Measurements from ENCODE around the gene NR1I2. TPM values are rescaled to one million over a fixed set of nuclear protein-coding genes. Genes with fewer than 3 reads are reported as not detected.

NR1I2 gene
- total RNA-seq, 2 donors from 2014 or later = 0.19 TPM; not detected in 1

DNA sequence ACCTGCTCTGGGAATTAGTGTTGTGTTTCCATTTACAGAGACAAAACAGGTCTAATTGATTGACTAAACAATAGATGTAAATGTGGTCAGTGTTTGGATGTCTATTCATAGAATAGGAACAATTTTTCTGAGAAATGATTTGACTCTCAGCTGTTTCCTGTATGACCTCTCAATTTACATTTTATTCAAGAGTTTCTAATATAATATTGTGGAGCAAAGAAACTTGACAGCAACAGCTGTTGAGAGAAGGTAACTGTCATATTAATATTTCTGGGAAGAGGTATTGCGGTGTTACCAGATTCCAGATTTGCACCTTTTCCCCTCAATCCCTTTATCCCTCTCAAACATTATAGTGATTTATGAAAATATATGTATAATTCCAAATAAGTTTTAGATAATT is 3.7 kb upstream of the NR1I2 start:
- intact Hi-C loops (cut with DNase I) = no loop called here
- no peak for DNase-seq (ENCODE audit: low spot score)

DNA sequence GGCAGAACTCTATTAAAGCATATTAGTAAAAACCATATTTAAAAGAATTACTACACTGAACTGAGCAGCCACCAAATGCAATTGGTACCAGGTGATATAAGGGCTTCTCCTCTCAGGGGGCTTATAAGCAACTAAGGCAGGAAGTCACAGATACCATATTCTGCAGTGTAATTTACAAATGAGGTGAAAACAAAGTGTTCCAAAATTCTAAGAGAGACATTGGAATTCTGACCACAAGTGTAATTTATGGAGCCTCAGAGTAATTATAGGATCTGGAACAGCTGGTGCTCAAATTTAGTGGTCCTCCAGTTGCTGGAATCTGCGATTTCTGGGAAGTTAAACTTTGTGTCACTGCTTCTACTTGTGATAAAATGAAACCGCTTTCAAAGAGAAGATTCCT is 3.1 kb upstream of the NR1I2 start:
- intact Hi-C loops (cut with DNase I) = no loop called here

DNA sequence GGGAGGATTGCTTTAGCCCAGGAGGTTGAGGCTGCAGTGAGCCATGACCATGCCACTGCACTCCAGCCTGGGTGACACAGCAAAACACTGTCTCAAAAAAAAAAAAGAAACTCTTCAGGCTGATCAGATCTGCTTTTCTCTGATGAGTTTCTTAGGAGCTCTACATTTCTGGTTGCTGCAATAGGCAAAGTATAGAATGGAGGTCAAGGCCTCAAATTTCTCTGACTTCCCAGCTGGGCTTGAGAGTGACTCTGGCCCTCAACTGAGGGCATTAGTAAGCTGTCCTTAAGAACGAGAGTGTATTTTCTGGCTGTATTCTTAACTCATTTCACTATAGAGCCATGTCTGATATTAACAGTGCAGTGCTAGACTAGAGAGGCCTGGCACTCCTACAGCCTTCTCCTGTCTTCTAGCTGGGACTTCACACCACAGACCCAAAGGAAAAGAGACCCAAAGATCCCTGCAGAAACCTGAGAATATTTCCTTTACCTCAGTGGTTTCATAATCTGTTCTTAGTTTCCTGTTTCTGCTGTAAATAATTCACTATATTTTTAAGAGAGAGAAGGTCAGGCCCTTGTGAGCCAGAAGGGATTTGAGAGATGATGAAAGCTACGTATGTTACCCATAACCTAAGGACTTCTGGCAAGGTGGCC is 2.0 kb upstream of the NR1I2 start:
- no peak for DNase-seq (ENCODE audit: low spot score)
- intact Hi-C loops (cut with DNase I) = no loop called here

More for the DNA sequence above, 3.1 kb upstream of the NR1I2 start:
- no peak for DNase-seq (ENCODE audit: low spot score)

DNA sequence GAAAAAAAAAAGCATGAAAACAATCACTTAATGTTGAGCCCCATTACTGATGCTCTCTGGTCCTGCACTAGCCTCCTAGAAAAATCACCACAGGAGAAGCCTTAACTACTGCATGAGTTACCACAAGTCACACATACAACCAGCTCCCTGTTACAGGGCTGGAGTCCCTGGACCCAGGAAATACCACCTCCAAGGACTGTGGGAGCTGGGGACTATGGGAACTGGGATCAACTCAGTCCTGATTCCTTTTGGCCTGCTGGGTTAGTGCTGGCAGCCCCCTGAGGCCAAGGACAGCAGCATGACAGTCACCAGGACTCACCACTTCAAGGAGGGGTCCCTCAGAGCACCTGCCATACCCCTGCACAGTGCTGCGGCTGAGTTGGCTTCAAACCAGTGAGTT is 559 bp downstream of the NR1I2 start:
- intact Hi-C loops (cut with DNase I) = no loop called here
- DNase-seq (ENCODE audit: low spot score) = no peak

DNA sequence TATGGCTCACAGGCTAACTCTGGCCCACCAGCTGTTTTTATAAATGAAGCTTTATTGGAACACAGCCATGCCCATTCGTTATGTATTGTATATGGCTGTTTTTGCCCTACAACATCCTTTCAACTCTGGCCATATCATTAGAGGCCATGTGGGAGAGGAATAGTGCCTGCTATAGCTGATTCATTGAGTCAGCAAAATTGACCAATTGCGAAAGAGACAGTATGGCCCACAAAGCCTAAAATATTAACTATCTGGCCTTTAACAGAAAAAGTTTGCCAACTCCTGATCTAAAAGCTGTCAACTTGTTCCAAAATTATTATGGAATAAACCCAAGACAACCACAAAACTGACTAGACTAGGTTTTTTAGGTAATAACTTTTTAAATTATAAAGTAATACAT is 1.4 kb downstream of the NR1I2 start:
- no peak for DNase-seq (ENCODE audit: low spot score)
- intact Hi-C loops (cut with DNase I) = no loop called here

DNA sequence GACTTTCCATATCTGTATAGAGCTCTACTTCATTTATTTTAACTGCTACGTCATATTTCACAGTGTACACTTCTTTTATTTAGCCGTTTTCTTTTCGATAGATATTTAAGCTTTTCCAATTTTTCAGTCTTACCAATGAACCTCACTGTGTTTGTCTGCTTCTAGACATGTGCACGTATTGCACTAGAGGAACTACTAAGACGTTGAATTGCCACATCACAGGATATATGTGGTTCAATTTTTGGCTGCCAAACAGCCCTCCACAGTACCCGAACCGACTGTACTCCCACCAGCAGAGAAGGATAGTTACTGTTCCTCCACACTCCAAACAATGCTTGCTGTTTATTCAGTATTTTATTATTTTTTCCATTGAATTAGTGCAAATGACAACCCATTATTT is 2.0 kb downstream of the NR1I2 start:
- intact Hi-C loops (cut with DNase I) = no loop called here
- no peak for DNase-seq (ENCODE audit: low spot score)

DNA sequence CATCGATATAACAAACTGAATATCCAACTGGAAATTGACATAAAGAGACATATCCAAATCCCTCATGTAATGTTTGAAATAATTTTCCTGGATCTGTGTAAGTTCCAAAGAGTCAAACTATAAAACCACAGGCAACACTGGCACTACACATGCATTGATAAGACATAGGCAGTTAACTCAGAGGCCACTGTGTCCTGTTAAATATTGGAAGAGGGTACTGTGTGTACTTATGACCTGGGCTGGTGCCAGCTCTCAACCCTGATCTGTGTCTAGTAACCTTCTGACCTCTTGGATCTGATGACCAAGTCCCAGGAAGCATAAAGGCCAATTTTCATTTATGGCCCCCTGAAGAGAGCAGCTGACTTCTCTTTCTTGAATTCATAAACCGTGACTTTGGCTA is 4.5 kb downstream of the NR1I2 start:
- intact Hi-C loops (cut with DNase I) = no loop called here
- no peak for DNase-seq (ENCODE audit: low spot score)

DNA sequence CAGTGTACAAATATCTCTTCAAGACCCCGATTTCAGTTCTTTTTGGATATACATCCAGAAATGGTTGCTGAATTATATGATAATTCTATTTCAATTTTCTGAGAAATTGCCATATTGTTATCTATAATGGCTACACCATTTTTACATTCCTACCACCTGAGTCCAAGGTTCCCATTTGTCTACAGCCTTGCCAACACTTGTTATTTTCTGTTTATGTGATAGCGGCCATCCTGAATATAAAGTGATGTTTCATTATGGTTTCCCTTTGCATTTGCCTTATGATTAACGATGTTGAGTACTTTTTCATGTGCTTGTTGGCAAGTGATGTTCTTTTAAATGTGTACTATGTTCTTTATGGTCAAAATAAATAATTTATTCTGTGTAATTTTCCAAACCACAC is 8.5 kb downstream of the NR1I2 start:
- intact Hi-C loops (cut with DNase I) = no loop called here
- DNase-seq (ENCODE audit: low spot score) = no peak

DNA sequence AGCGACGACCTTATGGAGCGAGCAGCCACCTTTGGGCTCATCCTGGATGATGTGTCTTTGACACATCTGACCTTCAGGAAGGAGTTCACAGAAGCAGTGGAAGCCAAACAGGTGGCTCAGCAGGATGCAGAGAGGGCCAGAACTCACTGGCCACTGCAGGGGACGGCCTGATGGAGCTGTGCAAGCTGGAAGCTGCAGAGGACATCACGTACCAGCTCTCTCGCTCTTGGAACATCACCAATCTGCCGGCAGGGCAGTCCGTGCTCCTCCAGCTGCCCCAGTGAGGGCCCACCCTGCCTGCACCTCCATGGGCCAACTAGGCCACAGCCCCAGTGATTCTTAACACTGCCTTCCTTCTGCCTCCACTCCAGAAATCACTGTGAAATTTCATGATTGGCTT is 10.4 kb downstream of the NR1I2 start:
- intact Hi-C loops (cut with DNase I) = no loop called here
- DNase-seq (ENCODE audit: low spot score) = no peak

DNA sequence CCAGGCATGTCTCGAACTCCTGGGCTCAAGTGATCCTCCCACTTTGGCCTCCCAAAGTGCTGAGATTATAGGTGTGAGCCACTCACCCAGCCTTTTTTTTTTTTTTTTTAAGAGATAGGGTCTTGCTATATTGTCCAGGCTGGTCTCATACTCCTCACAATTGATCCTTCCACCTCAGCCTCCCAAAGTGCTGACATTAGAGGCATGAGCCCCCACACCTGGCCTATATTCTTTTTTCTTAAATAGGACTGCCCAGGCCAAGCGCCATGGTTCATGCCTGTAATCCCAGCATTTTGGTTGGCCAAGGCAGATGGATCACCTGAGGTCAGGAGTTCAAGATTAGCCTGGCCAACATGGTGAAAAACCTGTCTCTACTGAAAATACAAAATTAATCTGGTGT is 12.5 kb downstream of the NR1I2 start:
- intact Hi-C loops (cut with DNase I) = no loop called here
- DNase-seq (ENCODE audit: low spot score) = no peak

DNA sequence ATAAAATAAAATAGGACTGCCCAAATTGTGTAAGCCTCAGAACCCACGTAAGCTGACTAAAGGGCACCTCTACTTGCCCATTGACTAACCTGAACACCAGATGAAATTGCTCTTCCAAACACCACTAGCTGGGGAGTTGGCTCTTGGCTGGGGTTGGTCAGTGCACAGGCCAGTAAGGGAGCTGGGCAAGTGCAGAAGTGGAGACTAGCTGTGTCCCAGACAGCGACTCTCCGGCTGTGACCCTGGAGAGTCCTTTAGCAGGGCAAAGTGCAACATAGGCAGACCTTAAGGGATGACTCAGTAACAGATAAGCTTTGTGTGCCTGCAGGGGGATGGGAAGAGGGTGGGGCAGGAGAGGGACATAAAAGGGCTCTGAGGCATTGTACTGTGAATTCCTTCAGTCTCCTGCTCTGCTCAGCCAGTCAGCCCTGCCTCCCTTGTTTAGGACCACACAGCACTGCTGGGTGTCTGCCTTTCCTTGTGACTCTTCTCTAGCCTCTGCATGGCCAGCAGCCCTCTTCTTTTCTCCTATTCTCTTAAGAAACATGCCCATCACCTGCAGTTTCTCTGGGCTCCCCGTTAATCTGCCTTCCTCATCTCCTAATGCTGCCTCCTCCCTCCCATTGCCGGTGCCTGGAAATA is 13.2 kb downstream of the NR1I2 start:
- no peak for DNase-seq (ENCODE audit: low spot score)
- intact Hi-C loops (cut with DNase I) = no loop called here

DNA sequence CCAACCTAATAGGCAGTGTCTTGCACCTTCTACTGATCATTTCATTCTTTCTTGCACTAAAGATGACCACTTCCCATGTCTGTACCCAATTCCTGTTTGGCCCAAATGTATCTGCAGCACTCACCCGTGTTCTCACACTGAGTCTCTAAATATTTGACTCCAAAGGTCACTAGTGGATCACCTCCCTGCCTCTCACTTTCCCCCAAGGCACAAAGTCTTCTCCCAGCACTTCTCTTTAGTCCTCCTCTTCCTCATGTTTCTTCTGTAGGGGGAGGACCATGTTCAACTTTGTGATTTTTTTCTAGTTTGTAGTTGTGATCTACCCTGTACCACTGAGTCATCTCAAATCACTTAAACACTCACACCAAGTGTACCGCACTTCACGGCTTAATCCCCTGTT is 13.9 kb downstream of the NR1I2 start:
- intact Hi-C loops (cut with DNase I) = no loop called here
- DNase-seq (ENCODE audit: low spot score) = no peak

DNA sequence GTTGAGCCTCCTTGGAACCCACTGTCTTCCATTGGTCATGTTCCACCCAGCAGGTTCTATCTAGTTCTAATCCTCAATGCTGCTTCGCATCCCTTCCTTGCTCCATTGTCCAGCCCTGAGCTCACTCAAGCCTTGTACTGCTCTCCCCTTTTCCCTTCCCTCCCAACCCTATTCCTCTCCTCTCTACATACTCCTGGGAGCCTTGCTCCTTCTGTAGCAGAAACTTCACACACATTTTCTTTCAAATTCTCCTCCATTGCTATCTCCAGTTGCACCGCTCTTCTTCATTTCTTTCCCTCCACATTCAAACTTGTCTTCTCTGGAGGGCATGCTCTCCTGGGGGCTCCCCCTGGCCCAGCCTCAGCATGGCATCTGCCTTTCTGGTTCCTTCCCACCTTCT is 14.5 kb downstream of the NR1I2 start:
- no peak for DNase-seq (ENCODE audit: low spot score)
- intact Hi-C loops (cut with DNase I) = no loop called here

DNA sequence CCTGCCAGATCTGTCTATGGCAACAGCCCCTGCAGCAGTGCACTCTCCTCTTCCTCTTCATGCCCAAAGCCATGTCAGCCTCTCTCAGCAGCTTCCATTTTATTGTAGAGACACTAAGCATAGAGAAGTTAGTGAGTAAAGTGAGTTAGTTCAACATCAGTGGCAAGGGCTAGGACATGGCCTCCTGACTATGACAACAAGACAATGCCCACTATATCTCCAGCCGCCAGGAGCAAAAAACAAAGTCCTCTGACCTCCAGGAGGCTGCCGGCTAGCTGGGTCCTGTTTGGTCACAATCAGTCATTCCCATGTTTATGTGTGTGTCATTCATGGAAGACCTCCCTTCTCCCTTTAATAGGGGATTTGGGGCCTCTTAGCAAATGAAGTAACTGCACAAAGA is 14.9 kb downstream of the NR1I2 start:
- DNase-seq (ENCODE audit: low spot score) = no peak
- intact Hi-C loops (cut with DNase I) = no loop called here

DNA sequence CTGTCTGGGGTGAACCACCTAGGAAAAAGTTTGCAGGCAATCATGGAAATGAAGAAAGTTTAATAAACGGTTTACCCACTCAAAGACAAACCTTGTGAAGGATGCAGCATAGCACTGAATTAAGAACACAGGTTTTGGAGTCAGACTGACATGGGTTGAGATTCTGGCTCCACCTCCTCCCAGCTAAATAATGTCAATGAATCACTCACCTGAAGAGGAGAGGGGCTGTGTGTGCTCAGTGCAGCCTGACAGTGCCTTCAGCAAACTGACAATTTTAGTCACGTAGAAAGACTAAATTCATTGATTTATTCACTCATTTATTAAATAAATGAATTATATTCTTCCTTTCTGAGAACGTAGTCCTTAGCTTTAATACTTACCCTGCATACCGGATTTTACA is 18.9 kb downstream of the NR1I2 start:
- intact Hi-C loops (cut with DNase I) = no loop called here
- no peak for DNase-seq (ENCODE audit: low spot score)

DNA sequence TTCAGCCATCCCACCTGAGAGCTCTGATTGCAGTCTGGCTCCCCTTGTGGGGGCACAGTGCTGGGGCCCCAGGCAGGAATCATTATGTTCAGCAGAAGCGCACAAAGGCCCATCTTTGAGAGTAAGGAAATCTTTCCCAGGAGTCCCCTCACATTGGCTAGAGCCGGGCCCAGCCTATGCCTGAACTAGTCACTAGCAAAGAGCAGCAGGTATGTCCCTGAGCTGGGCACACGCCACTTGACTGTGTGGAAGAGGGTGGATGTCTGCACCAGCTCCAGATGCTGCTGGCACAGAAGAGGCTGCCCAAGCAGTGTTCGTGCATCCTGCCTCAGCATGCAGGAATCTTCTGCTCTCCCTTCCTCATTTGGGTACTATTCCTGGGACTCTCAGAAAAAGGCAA is 26.3 kb downstream of the NR1I2 start:
- no peak for DNase-seq (ENCODE audit: low spot score)
- intact Hi-C loops (cut with DNase I) = no loop called here

DNA sequence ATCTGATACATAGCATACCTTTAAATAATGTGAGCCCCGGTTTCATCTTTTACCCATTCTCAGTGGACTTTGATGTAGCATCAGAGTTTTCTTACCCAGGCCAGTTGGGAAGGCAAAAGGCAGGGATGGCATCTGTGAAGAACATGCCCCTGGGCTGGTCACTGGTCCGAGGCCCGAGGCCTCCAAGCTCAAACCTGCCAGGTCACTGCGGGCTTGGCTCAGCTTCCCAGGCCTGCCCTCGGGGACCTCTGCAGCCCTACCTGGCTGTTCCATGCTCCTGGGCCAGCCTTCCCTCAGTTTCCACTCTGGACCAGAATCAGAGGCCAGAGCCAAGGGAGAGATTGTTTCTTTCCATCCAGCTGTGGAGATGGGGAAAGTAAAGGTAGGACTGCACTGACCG is 26.9 kb downstream of the NR1I2 start:
- intact Hi-C loops (cut with DNase I) = no loop called here
- no peak for DNase-seq (ENCODE audit: low spot score)

DNA sequence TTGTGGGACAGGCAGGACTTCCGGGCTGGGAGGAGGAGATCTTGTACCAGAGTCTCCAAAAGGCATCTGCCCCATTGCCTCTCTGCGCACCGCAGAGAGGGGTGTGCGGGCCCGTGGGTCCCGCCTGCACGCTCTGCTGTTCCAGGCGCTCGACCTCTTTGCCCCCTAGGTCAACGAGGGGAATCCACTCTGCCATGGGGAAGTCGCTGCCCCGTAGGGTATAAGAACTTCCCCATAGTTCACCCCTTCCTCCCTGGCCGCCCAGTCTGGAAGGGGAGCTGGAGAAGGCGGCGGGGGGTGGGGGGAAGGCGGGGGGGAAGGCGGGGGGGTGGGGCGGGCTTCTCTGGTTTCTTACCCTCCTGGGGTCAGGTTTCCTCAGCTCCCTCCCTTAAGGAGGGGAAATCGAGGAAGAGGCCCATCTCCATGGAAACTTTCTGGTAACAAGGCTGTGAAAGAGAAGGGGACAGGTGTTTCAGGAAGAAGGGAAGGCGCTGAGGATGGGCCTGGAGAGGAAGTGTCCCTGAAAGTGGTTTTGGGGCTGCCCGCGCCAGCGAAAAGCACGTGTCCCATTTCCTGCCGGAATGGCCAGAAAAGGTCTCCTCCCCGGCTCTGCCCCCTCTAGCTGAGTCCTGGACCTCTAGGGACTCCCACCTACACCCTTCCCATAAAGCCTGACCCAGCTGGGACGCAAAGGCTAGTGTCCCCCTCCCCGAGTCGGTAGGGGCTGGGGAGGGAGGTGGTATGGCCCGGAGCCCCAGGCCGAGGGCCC is 27.5 kb downstream of the NR1I2 start:
- no peak for DNase-seq (ENCODE audit: low spot score)
- intact Hi-C loops (cut with DNase I) = no loop called here

DNA sequence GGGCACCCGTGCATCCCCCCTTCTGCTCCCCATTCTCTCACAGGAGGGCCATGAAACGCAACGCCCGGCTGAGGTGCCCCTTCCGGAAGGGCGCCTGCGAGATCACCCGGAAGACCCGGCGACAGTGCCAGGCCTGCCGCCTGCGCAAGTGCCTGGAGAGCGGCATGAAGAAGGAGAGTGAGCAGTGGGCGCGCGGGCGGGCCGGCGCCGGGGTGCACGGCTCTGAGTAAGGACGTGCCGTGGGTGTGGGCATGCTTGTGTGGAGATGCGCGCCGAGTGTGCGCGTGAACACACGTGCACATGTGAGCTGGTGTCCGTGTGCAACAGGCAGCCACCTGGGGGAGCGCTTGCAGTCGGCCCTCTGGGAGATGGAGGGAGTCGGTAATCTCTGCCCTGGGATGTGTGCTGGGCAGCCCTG is 28.1 kb downstream of the NR1I2 start:
- intact Hi-C loops (cut with DNase I) = no loop called here
- DNase-seq (ENCODE audit: low spot score) = peak; percentile 82

DNA sequence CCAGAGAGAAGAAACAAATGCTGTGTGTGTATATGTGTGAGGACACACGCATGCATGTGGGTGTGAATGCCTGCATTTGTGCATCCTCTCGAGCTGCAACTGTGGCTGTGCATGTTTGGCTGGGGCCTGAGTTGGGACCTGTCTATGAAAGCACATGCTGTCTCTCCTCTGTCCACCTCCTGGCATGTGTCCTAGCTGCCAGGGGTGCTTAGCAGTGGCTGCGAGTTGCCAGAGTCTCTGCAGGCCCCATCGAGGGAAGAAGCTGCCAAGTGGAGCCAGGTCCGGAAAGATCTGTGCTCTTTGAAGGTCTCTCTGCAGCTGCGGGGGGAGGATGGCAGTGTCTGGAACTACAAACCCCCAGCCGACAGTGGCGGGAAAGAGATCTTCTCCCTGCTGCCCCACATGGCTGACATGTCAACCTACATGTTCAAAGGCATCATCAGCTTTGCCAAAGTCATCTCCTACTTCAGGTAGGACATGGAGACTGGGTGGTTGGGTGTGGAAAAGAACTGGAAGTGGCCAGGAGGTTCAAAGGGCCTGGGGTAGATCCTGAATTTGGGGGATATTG is 30.7 kb downstream of the NR1I2 start:
- intact Hi-C loops (cut with DNase I) = no loop called here
- no peak for DNase-seq (ENCODE audit: low spot score)

DNA sequence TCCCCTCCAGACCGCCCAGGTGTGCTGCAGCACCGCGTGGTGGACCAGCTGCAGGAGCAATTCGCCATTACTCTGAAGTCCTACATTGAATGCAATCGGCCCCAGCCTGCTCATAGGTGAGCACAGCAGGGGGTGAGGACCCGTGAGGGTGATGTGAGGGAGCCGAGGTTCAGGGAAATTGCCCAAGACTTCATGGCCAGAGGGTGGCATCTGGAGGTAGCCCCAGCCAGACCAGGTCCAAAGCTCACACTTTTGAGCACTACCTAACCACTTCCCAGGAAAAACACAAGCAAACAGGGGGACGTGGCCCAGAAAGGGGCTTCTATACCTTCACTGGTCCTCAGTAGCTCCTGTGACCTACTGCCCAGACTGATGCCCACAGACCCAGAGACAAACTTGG is 33.8 kb downstream of the NR1I2 start:
- DNase-seq (ENCODE audit: low spot score) = no peak
- intact Hi-C loops (cut with DNase I) = no loop called here

All from posterior vena cava (tissue), 2 donors.